ENCODE data around the gene HAAO. TPM values are rescaled to one million over a fixed set of nuclear protein-coding genes. Genes with fewer than 3 reads are reported as not detected.

The HAAO gene
- total and polyA plus RNA-seq, 2 donors (not counting 1 experiment from before 2014, with no cell fraction given): 6.4 to 17.6 TPM

DNA sequence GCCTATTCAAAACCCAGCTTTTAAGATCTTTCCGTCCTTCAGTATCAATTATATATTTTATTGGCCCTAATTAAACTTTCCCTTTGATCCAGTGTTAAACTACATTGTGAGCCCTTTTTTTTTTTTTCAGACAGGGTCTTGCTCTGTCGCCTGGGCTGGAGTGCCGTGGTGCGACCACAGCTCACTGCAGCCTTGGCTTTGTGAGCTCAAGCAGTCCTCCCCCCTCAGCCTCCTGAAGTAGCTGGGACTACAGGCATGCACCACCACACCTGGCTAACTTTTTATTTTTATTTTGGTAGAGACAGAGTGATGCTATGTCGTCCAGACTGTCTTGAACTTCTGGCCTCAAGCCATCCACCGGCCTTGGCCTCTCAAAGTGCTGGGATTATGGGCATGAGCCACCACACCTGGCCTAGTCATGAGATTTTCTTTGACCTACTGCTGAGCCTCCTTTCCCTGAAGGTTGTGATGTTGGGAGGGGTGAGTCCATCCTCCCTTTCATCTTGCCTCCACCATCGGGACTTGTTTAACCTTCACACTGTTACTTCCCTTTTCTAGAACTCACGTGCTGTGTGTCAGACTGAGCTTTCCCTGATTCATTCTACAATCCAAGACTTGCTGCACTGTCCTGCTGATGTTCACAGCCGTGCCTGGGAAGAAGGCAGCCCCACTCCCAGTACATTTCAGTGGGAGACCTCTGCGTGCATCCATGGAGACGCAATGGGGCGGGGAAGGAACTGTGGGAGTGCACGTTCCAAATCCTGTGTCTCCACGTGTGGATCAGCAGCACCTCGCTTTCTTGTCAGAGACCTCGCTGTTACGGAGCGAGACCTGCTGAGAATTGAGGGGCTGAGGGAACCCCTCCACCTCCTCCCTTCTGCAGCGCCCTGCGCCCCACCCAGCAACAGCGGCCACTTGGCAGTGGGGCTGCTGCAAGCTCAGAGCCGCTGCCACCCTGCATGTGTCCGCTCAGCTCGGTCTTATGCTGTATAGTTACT lies 39.3 kb downstream of the HAAO start:
- POLR2A ChIA-PET: interaction anchor here (0.6 to 2.8 kb wide), 4 partner anchors 31 to 251 kb away, joined by 3 to 15 read pairs (median 5); partner anchors contain the start of gene HAAO
- CTCF ChIA-PET: interaction anchor here (1.3 to 2.0 kb wide), 4 partner anchors 13 to 258 kb away, joined by 3 to 5 read pairs (median 4); no protein-coding TSS in a partner anchor
- peak; percentile 57 for DNase-seq
- intact Hi-C loops (cut with micrococcal nuclease): loop anchor here (5.0 kb wide), 1 partner anchor 391 kb away; the partner anchor contains the start of gene COX7A2L
- Mint-ChIP-seq H3K9me3 (ENCODE audit: insufficient read depth) (no peaks in the 10 kb centered on the region), H3K4me1 (peaks cover 47% of the 10 kb centered on the region), H3K27ac (peak overlapping the region; percentile 89), H3K27me3 (no peaks in the 10 kb centered on the region), H3K4me3 (peak overlapping the region; percentile 78)
- WGBS (ENCODE audit: insufficient coverage): 75% methylated on average over 14 of the region's 24 CpGs
- H2AFZ ChIP-seq (ENCODE audit: insufficient read depth, low read depth, low read length, poor library complexity, severe bottlenecking): no peak overlapping the region
- no peaks in the 10 kb centered on the region for H4K20me1 ChIP-seq (ENCODE audit: control insufficient read depth, insufficient read depth, low read length, poor library complexity, severe bottlenecking)
- no peaks in the 10 kb centered on the region for H3K27me3 ChIP-seq (replicated peaks in 1 of 4; ENCODE audit: control extremely low read depth in 1 of 4, control insufficient read depth in 3 of 4, insufficient read depth in 4 of 4, low read length in 3 of 4)
- no peak for TF ChIP-seq EZH2 (IDR thresholded peaks at IDR 0.05; ENCODE audit: borderline replicate concordance, insufficient read depth, low read depth, low read length, poor library complexity, severe bottlenecking)
- TF ChIP-seq, protein P1, sequence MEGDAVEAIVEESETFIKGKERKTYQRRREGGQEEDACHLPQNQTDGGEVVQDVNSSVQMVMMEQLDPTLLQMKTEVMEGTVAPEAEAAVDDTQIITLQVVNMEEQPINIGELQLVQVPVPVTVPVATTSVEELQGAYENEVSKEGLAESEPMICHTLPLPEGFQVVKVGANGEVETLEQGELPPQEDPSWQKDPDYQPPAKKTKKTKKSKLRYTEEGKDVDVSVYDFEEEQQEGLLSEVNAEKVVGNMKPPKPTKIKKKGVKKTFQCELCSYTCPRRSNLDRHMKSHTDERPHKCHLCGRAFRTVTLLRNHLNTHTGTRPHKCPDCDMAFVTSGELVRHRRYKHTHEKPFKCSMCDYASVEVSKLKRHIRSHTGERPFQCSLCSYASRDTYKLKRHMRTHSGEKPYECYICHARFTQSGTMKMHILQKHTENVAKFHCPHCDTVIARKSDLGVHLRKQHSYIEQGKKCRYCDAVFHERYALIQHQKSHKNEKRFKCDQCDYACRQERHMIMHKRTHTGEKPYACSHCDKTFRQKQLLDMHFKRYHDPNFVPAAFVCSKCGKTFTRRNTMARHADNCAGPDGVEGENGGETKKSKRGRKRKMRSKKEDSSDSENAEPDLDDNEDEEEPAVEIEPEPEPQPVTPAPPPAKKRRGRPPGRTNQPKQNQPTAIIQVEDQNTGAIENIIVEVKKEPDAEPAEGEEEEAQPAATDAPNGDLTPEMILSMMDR (IDR thresholded peaks at IDR 0.05): no peak
- peak overlapping the region; percentile 63 for H3K4me2 ChIP-seq (replicated peaks; ENCODE audit: low read depth, low read length, poor library complexity, severe bottlenecking)
- H3K36me3 ChIP-seq (replicated peaks in 1 of 2; ENCODE audit: control extremely low read depth in 1 of 2, control insufficient read depth in 1 of 2, extremely low read depth in 1 of 2, insufficient read depth in 2 of 2, low read length in 1 of 2): no peaks in the 10 kb centered on the region
- peak overlapping the region; percentile 37 to 50 for H3K27ac ChIP-seq (ENCODE audit: low read length in 2 of 2)
- peaks cover 46 to 47% of the 10 kb centered on the region in 2 donors for H3K4me1 ChIP-seq (ENCODE audit: control insufficient read depth in 2 of 2, insufficient read depth in 2 of 2, low read length in 2 of 2)
- ATAC-seq (ENCODE audit: low read depth): no peak
- no peak overlapping the region for H3K4me3 ChIP-seq (ENCODE audit: control extremely low read depth in 1 of 5, extremely low read depth in 1 of 5, insufficient read depth in 1 of 5, low read depth in 2 of 5, low read length in 4 of 5)
- H3K79me2 ChIP-seq (ENCODE audit: control insufficient read depth, insufficient read depth, low read length): no peaks in the 10 kb centered on the region
- no peaks in the 10 kb centered on the region for H3K9me3 ChIP-seq (ENCODE audit: control extremely low read depth in 1 of 3, control insufficient read depth in 2 of 3, insufficient read depth in 1 of 3, low read length in 2 of 3)
- H3K9ac ChIP-seq (ENCODE audit: low read length): no peak overlapping the region

Data from B cell (primary cell).